ENCODE results near the gene TMEM263. TPM values are rescaled to one million over a fixed set of nuclear protein-coding genes. Genes with fewer than 3 reads are reported as not detected.
A peak's percentile ranks its signal among the peaks of the same experiment; 100 is the strongest.

TMEM263 gene
- total RNA-seq, 4 donors from 2014 or later = 8.9 to 26.7 (median 15.9) TPM

DNA sequence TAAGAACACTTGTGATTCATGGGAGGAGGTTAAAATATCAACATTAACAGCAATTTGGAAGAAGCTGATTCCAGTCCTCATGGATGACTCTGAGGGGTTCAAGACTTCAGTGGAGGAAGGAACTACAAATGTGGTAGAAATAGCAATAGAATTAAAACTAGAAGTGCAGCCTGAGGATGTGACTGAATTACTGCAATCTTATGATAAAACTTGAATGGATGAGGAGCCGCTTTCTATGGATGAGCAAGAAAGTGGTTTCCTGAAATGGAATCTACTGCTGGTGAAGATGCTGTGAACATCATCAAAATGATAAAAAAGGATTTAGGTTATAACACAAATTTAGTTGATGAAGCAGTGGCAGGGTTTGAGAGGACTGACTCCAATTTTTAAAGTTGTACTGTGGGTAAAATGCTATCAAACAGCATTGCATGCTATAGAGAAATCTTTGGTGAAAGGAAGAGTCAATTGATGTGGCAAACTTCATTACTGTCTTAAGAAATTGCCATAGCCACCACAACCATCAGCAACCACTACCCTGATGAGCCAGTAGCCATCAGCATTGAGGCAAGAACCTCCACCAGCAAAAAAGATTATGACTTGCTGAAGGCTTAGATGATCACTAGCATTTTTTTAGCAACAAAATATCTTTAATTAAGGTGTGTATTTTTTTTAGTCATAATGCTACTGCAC is 57.2 kb downstream of the TMEM263 start:
- peaks cover 0 to 2% of the 10 kb centered on the region in 2 donors for H3K36me3 ChIP-seq
- peaks cover 0 to 5% of the 10 kb centered on the region in 2 donors for H3K4me1 ChIP-seq
- TF ChIP-seq, protein P1, sequence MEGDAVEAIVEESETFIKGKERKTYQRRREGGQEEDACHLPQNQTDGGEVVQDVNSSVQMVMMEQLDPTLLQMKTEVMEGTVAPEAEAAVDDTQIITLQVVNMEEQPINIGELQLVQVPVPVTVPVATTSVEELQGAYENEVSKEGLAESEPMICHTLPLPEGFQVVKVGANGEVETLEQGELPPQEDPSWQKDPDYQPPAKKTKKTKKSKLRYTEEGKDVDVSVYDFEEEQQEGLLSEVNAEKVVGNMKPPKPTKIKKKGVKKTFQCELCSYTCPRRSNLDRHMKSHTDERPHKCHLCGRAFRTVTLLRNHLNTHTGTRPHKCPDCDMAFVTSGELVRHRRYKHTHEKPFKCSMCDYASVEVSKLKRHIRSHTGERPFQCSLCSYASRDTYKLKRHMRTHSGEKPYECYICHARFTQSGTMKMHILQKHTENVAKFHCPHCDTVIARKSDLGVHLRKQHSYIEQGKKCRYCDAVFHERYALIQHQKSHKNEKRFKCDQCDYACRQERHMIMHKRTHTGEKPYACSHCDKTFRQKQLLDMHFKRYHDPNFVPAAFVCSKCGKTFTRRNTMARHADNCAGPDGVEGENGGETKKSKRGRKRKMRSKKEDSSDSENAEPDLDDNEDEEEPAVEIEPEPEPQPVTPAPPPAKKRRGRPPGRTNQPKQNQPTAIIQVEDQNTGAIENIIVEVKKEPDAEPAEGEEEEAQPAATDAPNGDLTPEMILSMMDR (IDR thresholded peaks at IDR 0.05 in 4 of 5, conservative IDR thresholded peaks at IDR 0.05 in 1 of 5) = no peak
- TF ChIP-seq POLR2A (IDR thresholded peaks at IDR 0.05) = no peak
- DNase-seq (no peak), ATAC-seq (no peak)
- no peaks in the 10 kb centered on the region for H3K9me3 ChIP-seq
- H3K27ac ChIP-seq = no peak overlapping the region
- in situ Hi-C loops (cut with MboI; ENCODE audit: low sequenced_read_pairs in 4 of 4) (no loop called here), intact Hi-C loops (cut with DNase I; ENCODE audit: low total_unique reads) (loop anchor here (5.0 kb wide), 1 partner anchor 89 kb away; no protein-coding TSS in a partner anchor)
- H3K27me3 ChIP-seq = no peaks in the 10 kb centered on the region
- H3K4me3 ChIP-seq = no peak overlapping the region

DNA sequence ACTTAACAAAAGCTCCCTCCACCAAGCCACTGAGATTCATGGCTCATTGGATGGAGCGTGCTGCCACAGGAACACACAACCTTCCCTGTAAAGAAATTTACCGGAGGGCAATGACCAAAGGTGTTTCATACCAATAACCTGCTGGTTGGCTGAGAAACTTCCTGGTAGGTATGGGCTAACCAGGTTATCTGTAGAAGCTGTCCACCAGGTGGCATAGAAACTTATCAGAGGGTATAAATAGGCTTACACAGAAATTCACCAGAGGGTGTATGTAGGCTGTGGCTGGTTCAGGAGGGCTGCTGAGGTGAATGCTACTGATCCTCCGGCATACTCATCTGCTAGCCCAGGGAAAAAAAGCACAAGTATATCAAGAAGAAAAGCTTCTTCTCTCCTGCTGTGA is 58.3 kb downstream of the TMEM263 start:
- no peak overlapping the region for H3K27ac ChIP-seq
- peaks cover 0 to 5% of the 10 kb centered on the region in 2 donors for H3K36me3 ChIP-seq
- H3K27me3 ChIP-seq = no peaks in the 10 kb centered on the region
- peak; percentile 42 to 78 for ATAC-seq
- TF ChIP-seq, protein P1 (IDR thresholded peaks at IDR 0.05 in 4 of 5, conservative IDR thresholded peaks at IDR 0.05 in 1 of 5) = peak in 2 of 5 experiments; percentile 13 to 31
- TF ChIP-seq POLR2A (IDR thresholded peaks at IDR 0.05) = no peak
- intact Hi-C loops (cut with DNase I; ENCODE audit: low total_unique reads) = loop anchor here (5.0 kb wide), 1 partner anchor 88 kb away; no protein-coding TSS in a partner anchor
- in situ Hi-C loops (cut with MboI; ENCODE audit: low sequenced_read_pairs in 4 of 4) = no loop called here
- no peak overlapping the region for H3K4me3 ChIP-seq
- no peak for DNase-seq
- no peaks in the 10 kb centered on the region for H3K9me3 ChIP-seq
- H3K4me1 ChIP-seq = peaks cover 0 to 5% of the 10 kb centered on the region in 2 donors

DNA sequence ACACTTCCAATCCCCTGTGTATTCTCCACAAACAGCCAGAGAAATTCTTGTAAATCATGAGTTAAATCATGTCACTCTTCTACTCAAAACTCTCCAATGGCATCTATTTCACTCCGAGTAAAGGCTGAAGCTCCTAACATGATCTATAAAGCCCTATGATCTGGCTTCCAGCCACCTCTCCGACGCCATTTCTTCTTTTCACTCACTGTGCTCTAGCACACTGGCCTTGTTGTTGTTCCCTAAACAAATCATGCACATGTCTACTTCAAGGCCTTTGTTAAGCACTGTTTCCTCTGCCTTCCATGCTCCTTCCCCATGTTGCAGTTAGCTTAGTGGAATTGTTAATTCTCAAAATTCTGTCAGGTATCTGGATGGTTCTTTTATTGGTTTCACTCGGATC is 61.3 kb downstream of the TMEM263 start:
- Histone ChIP-seq H3K9me3 (no peaks in the 10 kb centered on the region), H3K4me3 (no peak overlapping the region), H3K36me3 (peaks cover 0 to 5% of the 10 kb centered on the region in 2 donors), H3K27me3 (no peaks in the 10 kb centered on the region), H3K27ac (no peak overlapping the region), H3K4me1 (peaks cover 0 to 5% of the 10 kb centered on the region in 2 donors)
- DNase-seq (no peak), ATAC-seq (no peak)
- TF ChIP-seq, protein P1 (IDR thresholded peaks at IDR 0.05 in 4 of 5, conservative IDR thresholded peaks at IDR 0.05 in 1 of 5) = no peak
- TF ChIP-seq POLR2A (IDR thresholded peaks at IDR 0.05) = no peak
- intact Hi-C loops (cut with DNase I; ENCODE audit: low total_unique reads) (no loop called here), in situ Hi-C loops (cut with MboI; ENCODE audit: low sequenced_read_pairs in 4 of 4) (no loop called here)

- Histone ChIP-seq H3K27ac (no peak overlapping the region), H3K4me3 (no peak overlapping the region), H3K4me1 (peaks cover 0 to 5% of the 10 kb centered on the region in 2 donors), H3K9me3 (no peaks in the 10 kb centered on the region), H3K27me3 (no peaks in the 10 kb centered on the region), H3K36me3 (peaks cover 0 to 5% of the 10 kb centered on the region in 2 donors)
- in situ Hi-C loops (cut with MboI; ENCODE audit: low sequenced_read_pairs in 4 of 4) = no loop called here
- intact Hi-C loops (cut with DNase I; ENCODE audit: low total_unique reads) = no loop called here
- TF ChIP-seq, protein P1 (IDR thresholded peaks at IDR 0.05 in 4 of 5, conservative IDR thresholded peaks at IDR 0.05 in 1 of 5) = no peak
- TF ChIP-seq POLR2A (IDR thresholded peaks at IDR 0.05) = no peak
- ATAC-seq (no peak), DNase-seq (no peak)
These were observed 63.8 kb downstream of the TMEM263 start for GRCh38 chr12:107019546-107019945.

Other genes starting within 250 kb of the TMEM263 start
- gene RIC8B, start 181.2 kb upstream of the TMEM263 start, total RNA-seq = 10 to 100 TPM in 2 of 4 donors, 1 to 10 TPM in 2; 6.1 to 16.0 (median 10.0) TPM
- 10 to 100 TPM in 3 of 4 donors, 1 to 10 TPM in 1; 5.0 to 24.6 (median 13.7) TPM for gene MTERF2, start 31.2 kb downstream of the TMEM263 start, total RNA-seq
- gene CRY1, start 137.6 kb downstream of the TMEM263 start, total RNA-seq = 10 to 100 TPM; 11.1 to 22.7 (median 11.7) TPM

Measured in gastrocnemius medialis (tissue), 4 donors.